Esophagus muscularis mucosa (tissue), 3 donors: ENCODE measurements around the gene DHCR24.

Experiments used
- CTCF ChIP-seq, 3 experiments: fragments of 200-600 bp in 2 of 3; fragments of 450-650 bp in 1 of 3; sonication (generic) in 2 of 3; IDR thresholded peaks; one replicate each; pipeline ENCODE4 v1.5.1; 2017 to 2019; ENCODE audit warnings: antibody characterized with exemption in 3 of 3, mild to moderate bottlenecking in 2 of 3, moderate library complexity in 1 of 3
- EP300 ChIP-seq: sonication (generic); formaldehyde crosslinking; IDR thresholded peaks from one replicate; pipeline ENCODE4 v1.6.1; 2017; ENCODE audit warnings: antibody characterized with exemption

GRCh38 chr1:54811066-54811465, 75.9 kb downstream of the DHCR24 start:
- TF ChIP-seq CTCF (IDR thresholded peaks at IDR 0.05): no peak
- no peak for TF ChIP-seq EP300
